ENCODE measurements around the gene TIMM21.

Gene TIMM21

GRCh38 chr18:74147779-74148542 lies at the start of gene TIMM21, which contains the start of gene FBXO15:
TIMM21 (plus strand) TSS chr18:74148523; CDS start chr18:74148809, 286 bp downstream.
FBXO15 (minus strand) TSS chr18:74147834; CDS start chr18:74147785, 49 bp downstream.
- peak; percentile 96 for DNase-seq

GRCh38 chr18:74108460-74108859 lies 39.9 kb upstream of the TIMM21 start:
- DNase-seq, result no peak

- DNase-seq, result no peak
Measured at GRCh38 chr18:74110149-74110548, 38.2 kb upstream of the TIMM21 start.

- no peak for DNase-seq
Measured at GRCh38 chr18:74110976-74111375, 37.3 kb upstream of the TIMM21 start.

- DNase-seq, result no peak
Measured at GRCh38 chr18:74113711-74114110, 34.6 kb upstream of the TIMM21 start.

GRCh38 chr18:74114116-74114515 lies 34.2 kb upstream of the TIMM21 start:
- DNase-seq, result no peak

GRCh38 chr18:74115046-74115445 lies 33.3 kb upstream of the TIMM21 start:
- no peak for DNase-seq

- DNase-seq, result no peak
Measured at GRCh38 chr18:74116633-74117554, 31.4 kb upstream of the TIMM21 start.

- DNase-seq, result no peak
Measured at GRCh38 chr18:74123200-74123599, 25.1 kb upstream of the TIMM21 start.

- no peak for DNase-seq
Measured at GRCh38 chr18:74124642-74125041, 23.7 kb upstream of the TIMM21 start.

GRCh38 chr18:74126684-74127655 lies 21.4 kb upstream of the TIMM21 start:
- no peak for DNase-seq

- DNase-seq, result no peak
Measured at GRCh38 chr18:74128159-74128558, 20.2 kb upstream of the TIMM21 start.

GRCh38 chr18:74131124-74131523 lies 17.2 kb upstream of the TIMM21 start:
- DNase-seq, result no peak

GRCh38 chr18:74132201-74132600 lies 16.1 kb upstream of the TIMM21 start:
- DNase-seq, result no peak

- no peak for DNase-seq
Measured at GRCh38 chr18:74137920-74138538, 10.3 kb upstream of the TIMM21 start.

- DNase-seq, result no peak
Measured at GRCh38 chr18:74139411-74139810, 8.9 kb upstream of the TIMM21 start.

GRCh38 chr18:74139888-74140287 lies 8.4 kb upstream of the TIMM21 start:
- no peak for DNase-seq

GRCh38 chr18:74140582-74140981 lies 7.7 kb upstream of the TIMM21 start:
- no peak for DNase-seq

GRCh38 chr18:74141667-74142066 lies 6.7 kb upstream of the TIMM21 start:
- DNase-seq, result no peak

- DNase-seq, result no peak
Measured at GRCh38 chr18:74142252-74142651, 6.1 kb upstream of the TIMM21 start.

GRCh38 chr18:74146756-74147155 lies 1.6 kb upstream of the TIMM21 start:
- DNase-seq, result no peak

- no peak for DNase-seq
Measured at GRCh38 chr18:74147491-74147778, 888 bp upstream of the TIMM21 start.
